Activated CD4-positive, alpha-beta memory T cell treated with anti-CD3 and anti-CD28 coated beads, Interleukin-2, amount 10 ng/mL, durations not matched to agents 7 days and 5 days (primary cell): ENCODE results near the gene KRTAP10-2. TPM values are rescaled to one million over a fixed set of nuclear protein-coding genes. Genes with fewer than 3 reads are reported as not detected.
"Not testable (repeated sequence)": the region's sequence is repeated elsewhere in the genome, so short reads cannot be mapped to it uniquely, and the experiment has no call there.

Experiments used
- CTCF ChIA-PET: fragments of 350-600 bp; sonication (Branson Sonifier 250); formaldehyde crosslinking; loops from one replicate; lab custom pipeline; 2021; ENCODE audit warnings: antibody characterized with exemption, inconsistent platforms; lab: Charles Lee
- POLR2A ChIA-PET: fragments of 350-600 bp; sonication (Branson Sonifier 250); formaldehyde crosslinking; loops from one replicate; lab custom pipeline; 2021; ENCODE audit warnings: antibody characterized with exemption; lab: Charles Lee
- DNase-seq: peaks from one replicate; pipeline ENCODE4 v3.0.0-alpha.2; 2020
- H3K27ac Mint-ChIP-seq: one replicate; pipeline ENCODE4 v1.8.0; 2021; ENCODE audit warnings: mild to moderate bottlenecking, mixed read lengths
- H3K27me3 Mint-ChIP-seq: one replicate; pipeline ENCODE4 v1.8.0; 2021; ENCODE audit warnings: mixed read lengths
- H3K36me3 Mint-ChIP-seq: one replicate; pipeline ENCODE4 v1.8.0; 2021; ENCODE audit warnings: low read depth, mixed read lengths
- H3K4me1 Mint-ChIP-seq: one replicate; pipeline ENCODE4 v1.8.0; 2021; ENCODE audit warnings: mixed read lengths
- H3K4me3 Mint-ChIP-seq: one replicate; pipeline ENCODE4 v1.8.0; 2021; ENCODE audit warnings: mild to moderate bottlenecking, mixed read lengths
- H3K9me3 Mint-ChIP-seq: one replicate; pipeline ENCODE4 v1.8.0; 2021; ENCODE audit warnings: mixed read lengths
- total RNA-seq, 2 experiments: library from RNA; stranded (reverse); gene quantifications; one replicate each; pipeline ENCODE4 v1.2.3, GENCODE V29; 2021

KRTAP10-2 gene
- total RNA-seq, 2 experiments from 2014 or later = not detected

DNA sequence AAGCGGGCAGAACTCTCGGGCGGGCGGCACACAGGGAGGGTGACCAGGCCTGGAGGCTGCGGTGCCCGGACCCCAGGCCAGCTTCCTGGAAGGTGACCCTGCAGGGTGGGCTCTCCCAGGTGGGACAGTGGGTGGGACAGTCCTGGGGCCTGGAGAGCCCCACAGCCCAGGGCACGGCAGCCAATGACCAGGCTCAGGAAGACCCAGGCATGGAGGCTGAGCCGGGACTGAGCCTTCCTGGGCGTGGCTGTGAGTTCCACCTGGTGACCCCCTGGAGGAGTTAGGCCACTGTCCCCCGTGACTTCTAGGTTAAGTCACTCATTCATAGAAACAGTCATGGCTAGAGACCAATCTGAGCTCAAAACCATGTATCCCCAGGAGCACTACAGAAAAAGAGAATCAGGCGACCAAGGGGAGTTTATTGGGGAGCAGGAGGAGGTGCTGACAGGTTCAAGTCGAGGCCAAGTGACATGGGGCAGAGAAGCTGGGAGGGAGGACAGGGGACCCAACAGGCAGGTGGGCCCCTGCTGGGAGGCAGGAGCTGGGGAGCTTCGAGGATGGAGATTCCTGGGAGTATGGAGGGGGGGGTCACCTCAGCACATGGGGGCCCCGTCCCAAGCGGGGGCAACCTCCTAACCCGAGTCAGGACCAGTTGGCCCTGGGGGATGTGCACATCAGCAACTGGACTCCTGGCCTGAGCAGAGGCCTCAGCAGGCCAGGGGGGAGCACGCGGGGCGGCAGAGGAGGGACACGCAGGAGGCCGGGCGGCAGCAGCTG lies 27.9 kb upstream of the KRTAP10-2 start:
- Mint-ChIP-seq H3K9me3 (peaks cover 35% of the 10 kb centered on the region), H3K36me3 (peaks cover 6% of the 10 kb centered on the region), H3K27ac (no peak overlapping the region), H3K4me3 (no peak overlapping the region), H3K27me3 (peaks cover 5% of the 10 kb centered on the region), H3K4me1 (peaks cover 10% of the 10 kb centered on the region)
- POLR2A ChIA-PET = no interaction called here
- no peak for DNase-seq
- CTCF ChIA-PET = no interaction called here

DNA sequence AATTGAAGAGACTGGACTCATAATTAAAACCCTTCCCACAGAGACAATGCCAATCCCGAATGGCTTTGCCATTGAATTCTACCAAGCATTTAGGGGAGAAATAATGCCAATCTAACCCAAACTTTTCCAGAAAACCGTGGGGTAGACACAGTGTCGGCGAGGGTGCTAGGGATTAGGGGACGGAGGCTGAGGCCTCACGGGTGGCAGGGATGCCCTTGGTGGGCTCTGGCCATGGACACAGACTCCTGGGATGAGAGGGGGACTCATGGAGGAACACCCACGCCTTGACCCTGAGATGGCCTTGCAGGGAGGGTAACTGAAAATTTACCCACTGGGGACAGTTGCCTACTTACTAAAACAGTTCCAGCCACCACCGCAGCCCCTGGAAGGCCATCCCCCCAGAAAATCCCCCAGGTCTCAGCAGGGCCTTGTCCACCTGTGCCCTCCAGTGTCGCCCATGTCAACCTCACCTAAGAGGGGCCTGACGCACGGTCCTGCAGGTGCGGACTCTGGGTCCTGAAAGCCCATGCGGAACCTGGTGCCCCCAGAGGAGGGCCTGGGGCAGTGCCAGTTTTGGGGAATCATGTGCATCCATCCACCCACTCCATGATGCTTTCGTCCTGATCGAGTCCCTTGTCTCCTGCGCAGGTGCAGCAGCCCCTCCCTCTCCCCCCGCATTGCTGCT lies 27.2 kb upstream of the KRTAP10-2 start:
- POLR2A ChIA-PET = interaction anchor here (1.1 kb wide), 1 partner anchor 14 kb away, joined by 3 read pairs; the partner anchor contains the start of gene KRTAP10-6
- peaks cover 6% of the 10 kb centered on the region for H3K36me3 Mint-ChIP-seq
- peaks cover 5% of the 10 kb centered on the region for H3K27me3 Mint-ChIP-seq
- peaks cover 35% of the 10 kb centered on the region for H3K9me3 Mint-ChIP-seq
- DNase-seq = no peak
- H3K4me3 Mint-ChIP-seq = no peak overlapping the region
- peaks cover 3% of the 10 kb centered on the region for H3K4me1 Mint-ChIP-seq
- CTCF ChIA-PET = no interaction called here
- H3K27ac Mint-ChIP-seq = no peak overlapping the region

DNA sequence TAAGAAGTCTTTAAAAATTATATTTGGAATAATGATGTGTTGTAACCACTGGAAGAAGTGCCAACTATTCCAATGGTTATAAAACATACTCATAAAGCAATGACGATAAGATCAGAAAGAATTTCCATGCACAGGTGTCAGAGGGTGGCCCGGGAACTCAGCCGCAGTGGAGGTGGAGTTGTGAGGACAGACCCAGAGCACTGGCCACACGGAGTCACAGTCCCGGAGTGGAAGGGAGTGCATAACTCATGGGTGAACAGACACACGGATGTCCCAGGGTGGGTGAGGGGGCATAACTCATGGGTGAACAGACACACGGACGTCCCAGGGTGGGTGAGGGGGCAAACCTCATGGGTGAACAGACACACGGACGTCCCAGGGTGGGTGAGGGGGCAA lies 24.7 kb upstream of the KRTAP10-2 start:
- DNase-seq = no peak
- peaks cover 2% of the 10 kb centered on the region for H3K27me3 Mint-ChIP-seq
- peaks cover 2% of the 10 kb centered on the region for H3K4me1 Mint-ChIP-seq
- H3K27ac Mint-ChIP-seq = no peak overlapping the region
- no peak overlapping the region for H3K4me3 Mint-ChIP-seq
- POLR2A ChIA-PET = no interaction called here
- H3K36me3 Mint-ChIP-seq = peaks cover 3% of the 10 kb centered on the region
- H3K9me3 Mint-ChIP-seq = peaks cover 28% of the 10 kb centered on the region
- CTCF ChIA-PET = no interaction called here

DNA sequence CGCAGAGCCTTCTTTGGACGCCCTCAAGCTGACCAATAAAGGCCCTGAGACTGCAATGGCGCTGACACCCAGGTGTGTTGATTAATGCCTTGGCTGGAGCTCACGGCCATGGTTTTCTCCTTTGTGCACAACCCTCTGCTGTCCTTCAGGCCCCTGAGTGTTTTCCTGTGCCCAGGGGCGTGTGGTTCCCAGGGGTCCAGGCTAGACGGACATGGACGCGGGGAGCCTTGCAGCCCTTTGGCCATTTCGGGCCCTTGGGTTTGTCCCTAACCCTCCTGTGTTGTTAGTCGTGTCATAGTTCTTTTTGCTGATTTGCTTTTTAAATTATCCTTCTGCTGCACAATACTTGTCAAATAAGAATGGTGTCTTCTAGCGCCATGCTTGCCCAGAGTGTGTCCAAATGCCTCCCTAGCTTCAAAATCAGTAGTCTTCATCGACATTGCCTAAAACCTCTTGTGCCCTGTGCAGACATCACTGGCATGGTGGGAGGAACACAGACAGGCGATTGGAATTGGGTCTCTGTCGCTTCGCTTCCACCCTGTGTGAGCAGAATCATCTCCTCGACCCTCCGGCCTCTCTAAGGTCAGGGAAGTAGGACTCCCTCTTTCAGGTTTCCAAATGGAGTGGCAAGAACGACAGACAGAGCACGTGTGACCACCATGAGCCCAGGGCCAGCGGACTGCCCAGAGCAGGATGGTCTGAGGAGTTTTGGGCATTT lies 24.2 kb upstream of the KRTAP10-2 start:
- no peak for DNase-seq
- ChIA-PET POLR2A (no interaction called here), CTCF (no interaction called here)
- H3K4me1 Mint-ChIP-seq = peaks cover 2% of the 10 kb centered on the region
- H3K36me3 Mint-ChIP-seq = peaks cover 3% of the 10 kb centered on the region
- no peak overlapping the region for H3K27ac Mint-ChIP-seq
- peaks cover 2% of the 10 kb centered on the region for H3K27me3 Mint-ChIP-seq
- no peak overlapping the region for H3K4me3 Mint-ChIP-seq
- peaks cover 24% of the 10 kb centered on the region for H3K9me3 Mint-ChIP-seq

DNA sequence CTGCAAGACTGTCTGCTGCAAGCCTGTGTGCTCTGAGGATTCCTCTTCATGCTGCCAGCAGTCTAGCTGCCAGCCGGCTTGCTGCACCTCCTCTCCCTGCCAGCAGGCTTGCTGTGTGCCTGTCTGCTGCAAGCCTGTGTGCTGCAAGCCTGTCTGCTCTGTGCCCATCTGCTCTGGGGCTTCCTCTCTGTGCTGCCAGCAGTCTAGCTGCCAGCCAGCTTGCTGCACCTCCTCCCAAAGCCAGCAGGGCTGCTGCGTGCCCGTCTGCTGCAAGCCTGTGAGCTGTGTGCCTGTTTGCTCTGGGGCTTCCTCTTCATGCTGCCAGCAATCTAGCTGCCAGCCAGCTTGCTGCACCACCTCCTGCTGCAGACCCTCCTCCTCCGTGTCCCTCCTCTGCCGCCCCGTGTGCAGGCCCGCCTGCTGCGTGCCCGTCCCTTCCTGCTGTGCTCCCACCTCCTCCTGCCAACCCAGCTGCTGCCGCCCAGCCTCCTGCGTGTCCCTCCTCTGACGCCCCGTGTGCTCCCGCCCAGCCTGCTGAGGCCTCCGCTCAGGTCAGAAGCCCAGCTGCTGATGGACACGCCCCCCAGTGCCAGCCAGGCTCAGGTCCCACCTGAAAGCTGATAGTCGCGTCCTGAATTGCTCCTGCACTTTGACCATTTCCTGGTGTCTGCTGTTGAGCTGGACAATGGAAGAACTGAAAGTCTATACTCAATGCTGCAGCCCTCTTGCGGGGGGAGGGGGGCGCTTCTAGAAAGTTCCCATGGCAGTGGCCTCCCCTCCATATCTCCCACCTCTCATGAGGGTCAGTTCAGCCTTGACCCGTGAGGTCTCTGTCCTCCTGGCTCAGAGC lies 23.4 kb upstream of the KRTAP10-2 start:
- ChIA-PET POLR2A (no interaction called here), CTCF (interaction anchor here (0.9 to 1.0 kb wide), 2 partner anchors 166 to 219 kb away, joined by 3 read pairs; no protein-coding TSS in a partner anchor)
- Mint-ChIP-seq H3K4me1 (peaks cover 2% of the 10 kb centered on the region), H3K27ac (no peak overlapping the region), H3K9me3 (peaks cover 22% of the 10 kb centered on the region), H3K4me3 (no peak overlapping the region), H3K36me3 (peaks cover 3% of the 10 kb centered on the region), H3K27me3 (peaks cover 2% of the 10 kb centered on the region)
- DNase-seq = no peak

DNA sequence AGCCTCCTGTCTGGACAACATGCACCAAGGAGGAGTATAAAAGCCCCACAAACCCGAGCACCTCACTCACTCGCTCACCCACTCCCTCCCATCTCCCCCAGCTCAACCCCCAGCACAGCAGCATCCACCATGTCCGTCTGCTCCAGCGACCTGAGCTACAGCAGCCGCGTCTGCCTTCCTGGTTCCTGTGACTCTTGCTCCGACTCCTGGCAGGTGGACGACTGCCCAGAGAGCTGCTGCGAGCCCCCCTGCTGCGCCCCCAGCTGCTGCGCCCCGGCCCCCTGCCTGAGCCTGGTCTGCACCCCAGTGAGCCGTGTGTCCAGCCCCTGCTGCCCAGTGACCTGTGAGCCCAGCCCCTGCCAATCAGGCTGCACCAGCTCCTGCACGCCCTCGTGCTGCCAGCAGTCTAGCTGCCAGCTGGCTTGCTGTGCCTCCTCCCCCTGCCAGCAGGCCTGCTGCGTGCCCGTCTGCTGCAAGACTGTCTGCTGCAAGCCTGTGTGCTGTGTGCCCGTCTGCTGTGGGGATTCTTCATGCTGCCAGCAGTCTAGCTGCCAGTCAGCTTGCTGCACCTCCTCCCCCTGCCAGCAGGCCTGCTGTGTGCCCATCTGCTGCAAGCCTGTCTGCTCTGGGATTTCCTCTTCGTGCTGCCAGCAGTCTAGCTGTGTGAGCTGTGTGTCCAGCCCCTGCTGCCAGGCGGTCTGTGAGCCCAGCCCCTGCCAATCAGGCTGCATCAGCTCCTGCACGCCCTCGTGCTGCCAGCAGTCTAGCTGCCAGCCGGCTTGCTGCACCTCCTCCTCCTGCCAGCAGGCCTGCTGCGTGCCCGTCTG lies 22.5 kb upstream of the KRTAP10-2 start, which contains the start of gene KRTAP10-4:
Gene KRTAP10-4, plus strand, starts transcription at position 100 of the 827 bp plus-strand sequence. Its CDS starts 30 bp downstream, at position 130.
- DNase-seq, POLR2A ChIA-PET, H3K27ac Mint-ChIP-seq: not testable (repeated sequence)

DNA sequence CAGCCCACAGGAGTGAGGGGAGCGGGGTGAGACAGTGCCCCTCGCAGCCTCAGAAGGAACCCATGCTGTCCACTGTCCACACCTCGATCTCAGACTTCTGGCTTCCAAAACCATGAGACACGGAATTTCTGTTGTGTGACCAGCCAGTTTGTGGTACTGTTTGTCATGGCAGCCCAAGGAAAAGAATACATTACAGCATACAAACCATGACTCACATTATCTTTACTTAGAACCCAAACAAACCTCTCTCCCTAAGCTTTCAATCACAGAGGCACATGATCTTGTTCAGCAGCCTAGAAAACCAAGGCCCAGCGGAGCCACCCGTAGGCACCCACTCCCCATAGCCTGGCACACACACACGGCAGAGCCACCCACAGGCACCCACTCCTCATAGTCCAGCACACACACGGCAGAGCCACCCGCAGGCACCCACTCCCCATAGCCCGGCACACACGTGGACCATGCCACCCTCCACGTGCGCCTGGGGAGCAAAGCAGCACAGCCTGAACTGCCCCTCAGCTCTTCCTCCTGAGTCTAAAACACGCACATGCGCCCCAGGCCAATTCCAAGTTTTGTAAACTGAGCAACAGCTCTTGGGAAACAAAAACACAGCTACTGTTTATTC lies 21.8 kb upstream of the KRTAP10-2 start:
- peaks cover 2% of the 10 kb centered on the region for H3K4me1 Mint-ChIP-seq
- no peak overlapping the region for H3K27ac Mint-ChIP-seq
- H3K4me3 Mint-ChIP-seq = no peak overlapping the region
- POLR2A ChIA-PET = no interaction called here
- H3K36me3 Mint-ChIP-seq = peaks cover 3% of the 10 kb centered on the region
- CTCF ChIA-PET = interaction anchor here (0.7 kb wide), 1 partner anchor 19 kb away, joined by 3 read pairs; the partner anchor contains the start of gene KRTAP10-6
- DNase-seq = no peak
- H3K27me3 Mint-ChIP-seq = peaks cover 2% of the 10 kb centered on the region
- H3K9me3 Mint-ChIP-seq = peaks cover 16% of the 10 kb centered on the region

More for the DNA sequence above, 22.5 kb upstream of the KRTAP10-2 start, which contains the start of gene KRTAP10-4:
- CTCF ChIA-PET = interaction anchor here (0.7 to 1.0 kb wide), 3 partner anchors 18 to 219 kb away, joined by 3 read pairs; partner anchors contain the start of gene KRTAP10-6
- not testable (repeated sequence) for H3K4me3 Mint-ChIP-seq, H3K27me3 Mint-ChIP-seq, H3K4me1 Mint-ChIP-seq, H3K36me3 Mint-ChIP-seq
- peaks cover 20% of the 10 kb centered on the region for H3K9me3 Mint-ChIP-seq

DNA sequence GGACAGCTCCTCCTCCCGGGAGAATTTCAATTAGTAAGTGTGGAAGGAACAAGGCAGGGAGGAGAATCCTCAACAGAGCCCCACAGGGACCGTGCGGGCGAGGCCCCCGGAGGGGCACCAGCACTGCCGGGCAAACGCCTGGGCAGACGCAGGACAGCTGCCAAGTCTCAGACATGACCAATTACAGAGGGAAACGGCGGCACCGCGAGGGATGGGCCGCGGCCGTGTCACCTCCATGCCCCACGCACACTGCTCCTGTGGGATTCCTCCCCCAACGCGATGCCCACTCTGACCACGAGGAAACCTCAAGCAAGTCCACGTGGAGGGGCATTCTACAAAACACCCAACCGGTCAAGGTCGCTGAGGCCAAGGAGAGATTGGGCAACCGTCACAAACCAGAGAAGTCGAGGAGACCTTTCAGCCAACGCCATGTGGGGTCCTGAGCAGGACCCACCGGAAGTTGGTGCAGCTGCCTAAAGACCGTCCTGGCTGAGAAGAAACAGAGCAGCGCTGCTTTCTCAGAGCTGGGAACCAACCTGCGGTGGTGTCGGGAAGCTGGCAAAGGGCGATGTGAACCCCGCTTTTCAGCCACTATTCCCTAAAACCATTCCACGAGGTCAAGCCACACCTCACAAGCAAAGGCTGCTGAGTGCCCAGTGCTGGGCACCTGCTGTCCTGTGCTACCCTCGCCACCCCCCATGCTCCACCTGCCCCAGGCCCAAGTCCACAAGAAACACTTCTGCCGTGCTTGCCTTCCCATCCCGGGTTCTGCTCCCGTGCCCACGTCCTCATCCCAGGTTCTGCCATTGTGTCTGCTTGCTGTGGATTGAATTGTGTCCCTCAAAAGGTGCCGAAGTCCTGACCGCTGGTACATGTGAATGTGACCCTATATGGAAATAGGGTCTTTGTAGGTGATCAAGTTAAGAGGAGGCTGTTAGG lies 20.8 kb upstream of the KRTAP10-2 start:
- Mint-ChIP-seq H3K4me3 (no peak overlapping the region), H3K36me3 (no peaks in the 10 kb centered on the region), H3K27ac (no peak overlapping the region), H3K27me3 (peaks cover 3% of the 10 kb centered on the region), H3K4me1 (peaks cover 2% of the 10 kb centered on the region), H3K9me3 (peaks cover 9% of the 10 kb centered on the region)
- peak; percentile 9 for DNase-seq
- ChIA-PET POLR2A (no interaction called here), CTCF (no interaction called here)

DNA sequence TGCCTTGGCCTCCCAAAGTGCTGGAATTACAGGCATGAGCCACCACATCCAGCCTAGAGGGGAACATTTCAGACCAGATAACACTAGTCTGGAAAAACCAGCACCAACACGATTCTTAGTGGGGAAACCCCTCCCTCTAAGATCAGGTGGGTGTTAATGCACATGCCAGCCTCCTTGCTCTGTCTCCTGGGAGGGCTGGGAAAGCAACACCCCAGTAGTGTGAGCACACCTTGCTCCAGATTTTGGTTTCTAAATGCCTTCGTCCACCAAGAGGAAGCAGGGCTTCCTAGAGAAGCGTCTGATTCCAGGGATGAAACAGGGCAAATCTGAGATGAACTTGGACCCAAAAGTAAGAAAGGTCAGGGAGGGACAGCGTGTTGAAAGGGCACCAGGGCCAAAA lies 20.0 kb upstream of the KRTAP10-2 start:
- ChIA-PET CTCF (no interaction called here), POLR2A (no interaction called here)
- Mint-ChIP-seq H3K4me1 (peaks cover 2% of the 10 kb centered on the region), H3K9me3 (peaks cover 3% of the 10 kb centered on the region), H3K27me3 (peaks cover 4% of the 10 kb centered on the region), H3K4me3 (no peak overlapping the region), H3K27ac (no peak overlapping the region), H3K36me3 (no peaks in the 10 kb centered on the region)
- DNase-seq = no peak

DNA sequence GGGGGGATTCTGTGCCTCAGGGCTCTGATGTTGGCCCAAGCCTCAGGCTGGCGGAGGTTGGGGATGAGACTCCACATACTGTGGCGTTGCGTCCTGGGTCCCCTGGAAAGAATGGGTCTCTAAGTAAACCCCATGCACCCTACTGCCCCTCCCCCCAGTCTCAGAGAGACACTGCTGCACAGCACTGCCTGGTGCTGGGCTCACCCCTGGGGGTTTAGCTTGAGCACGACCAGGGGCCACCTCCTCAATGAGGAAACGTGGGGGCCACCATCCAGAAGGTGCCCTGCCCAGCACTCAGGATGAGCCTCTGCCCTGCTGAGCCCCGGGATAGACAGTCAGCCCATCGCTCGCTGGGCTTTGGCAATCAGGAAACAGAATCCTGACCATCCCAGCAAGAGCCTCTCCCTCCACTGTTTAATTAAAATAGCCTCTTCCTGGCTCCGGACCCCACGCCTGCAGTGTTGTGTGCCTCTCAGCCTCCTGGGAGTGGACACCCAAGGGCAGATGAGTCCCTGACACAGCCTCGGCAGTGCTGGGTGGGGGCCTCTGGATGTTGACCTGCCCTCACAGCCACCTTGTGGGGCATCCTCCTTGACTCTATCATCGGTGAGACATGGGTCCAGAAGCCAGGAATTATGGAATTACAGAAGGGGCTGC lies 18.7 kb upstream of the KRTAP10-2 start:
- no peak overlapping the region for H3K27ac Mint-ChIP-seq
- CTCF ChIA-PET = no interaction called here
- H3K4me3 Mint-ChIP-seq = no peak overlapping the region
- no peaks in the 10 kb centered on the region for H3K36me3 Mint-ChIP-seq
- DNase-seq = no peak
- POLR2A ChIA-PET = no interaction called here
- no peaks in the 10 kb centered on the region for H3K9me3 Mint-ChIP-seq
- H3K4me1 Mint-ChIP-seq = peaks cover 8% of the 10 kb centered on the region
- H3K27me3 Mint-ChIP-seq = peaks cover 4% of the 10 kb centered on the region
